HEK293 (cell line): ENCODE data around the gene NAP1L4.

Source experiments
- CTCF ChIA-PET: fragments of 350-600 bp; formaldehyde crosslinking; extraction: SDS; loops from one replicate; lab custom pipeline; 2021; ENCODE audit warnings: antibody characterized with exemption; lab: Yijun Ruan, JAX
- POLR2A ChIA-PET: fragments of 300-600 bp; formaldehyde crosslinking; extraction: SDS; loops from one replicate; lab custom pipeline; 2020; ENCODE audit warnings: antibody characterized with exemption, inconsistent platforms; lab: Yijun Ruan, JAX
- H3K27ac ChIP-seq: fragments of 200-500 bp; sonication (Bioruptor generic); 2 replicates; pipeline ENCODE4 v1.5.1; 2014; ENCODE audit warnings: low read depth, low read length, control low read depth, inconsistent platforms; ENCODE audit errors: extremely low read depth
- H3K36me3 ChIP-seq, 2 experiments: fragments of 200-500 bp in 1 of 2; sonication (Bioruptor generic) in 1 of 2; 1 replicate in 1 of 2; 2 replicates in 1 of 2; pipeline ENCODE4 v1.5.1; 2014 to 2017; ENCODE audit warnings: inconsistent platforms in 2 of 2, low read length in 2 of 2; ENCODE audit not compliant: control insufficient read depth in 2 of 2, insufficient read depth in 1 of 2
- H3K4me1 ChIP-seq: fragments of 200-500 bp; sonication (Bioruptor generic); 2 replicates; pipeline ENCODE4 v1.5.1; 2014; ENCODE audit warnings: mild to moderate bottlenecking, low read length, inconsistent platforms; ENCODE audit not compliant: control insufficient read depth, insufficient read depth
- H3K4me3 ChIP-seq: 2 replicates; pipeline ENCODE4 v1.5.1; 2011; ENCODE audit warnings: low read depth, mild to moderate bottlenecking, control low read depth, low read length, moderate library complexity
- H3K9me3 ChIP-seq: fragments of 200-500 bp; sonication (Bioruptor generic); 2 replicates; pipeline ENCODE4 v1.5.1; 2014; ENCODE audit warnings: low read depth, low read length, inconsistent platforms; ENCODE audit not compliant: control insufficient read depth, insufficient read depth
- KLF16 ChIP-seq: fragments of 450-650 bp; formaldehyde crosslinking; IDR thresholded peaks from 2 replicates; pipeline ENCODE4 v1.5.1; 2017; ENCODE audit warnings: missing biosample characterization, missing genetic modification characterization
- MYNN ChIP-seq: fragments of 450-650 bp; formaldehyde crosslinking; IDR thresholded peaks from 2 replicates; pipeline ENCODE4 v1.5.1; 2016; ENCODE audit warnings: missing biosample characterization, missing genetic modification characterization, borderline replicate concordance
- SCRT2 ChIP-seq: fragments of 450-650 bp; formaldehyde crosslinking; IDR thresholded peaks from 2 replicates; pipeline ENCODE4 v1.5.1; 2016; ENCODE audit warnings: missing biosample characterization, missing genetic modification characterization
- SP7 ChIP-seq: fragments of 450-650 bp; formaldehyde crosslinking; IDR thresholded peaks from 2 replicates; pipeline ENCODE4 v1.5.1; 2016; ENCODE audit warnings: missing biosample characterization, missing genetic modification characterization
- ZNF10 ChIP-seq: fragments of 450-650 bp; formaldehyde crosslinking; IDR thresholded peaks from 2 replicates; pipeline ENCODE4 v1.5.1; 2017; ENCODE audit warnings: missing biosample characterization, missing genetic modification characterization
- ZNF112 ChIP-seq: fragments of 450-650 bp; formaldehyde crosslinking; IDR thresholded peaks from 2 replicates; pipeline ENCODE4 v1.5.0; 2017; ENCODE audit warnings: missing biosample characterization, missing genetic modification characterization
- ZNF121 ChIP-seq: fragments of 450-650 bp; formaldehyde crosslinking; IDR thresholded peaks from 2 replicates; pipeline ENCODE4 v1.5.1; 2016; ENCODE audit warnings: missing biosample characterization, missing genetic modification characterization
- ZNF16 ChIP-seq: fragments of 450-650 bp; formaldehyde crosslinking; IDR thresholded peaks from 2 replicates; pipeline ENCODE4 v1.5.1; 2016; ENCODE audit warnings: low read depth, missing biosample characterization, missing genetic modification characterization
- ZNF175 ChIP-seq: fragments of 450-650 bp; formaldehyde crosslinking; IDR thresholded peaks from 2 replicates; pipeline ENCODE4 v1.5.1; 2016; ENCODE audit warnings: missing biosample characterization, missing genetic modification characterization
- ZNF239 ChIP-seq: fragments of 450-650 bp; formaldehyde crosslinking; IDR thresholded peaks from 2 replicates; pipeline ENCODE4 v1.5.1; 2016; ENCODE audit warnings: missing biosample characterization, missing genetic modification characterization
- ZNF266 ChIP-seq: fragments of 450-650 bp; formaldehyde crosslinking; IDR thresholded peaks from 2 replicates; pipeline ENCODE4 v1.5.1; 2016; ENCODE audit warnings: missing biosample characterization, missing genetic modification characterization, low read depth
- ZNF391 ChIP-seq: fragments of 450-650 bp; formaldehyde crosslinking; IDR thresholded peaks from 2 replicates; pipeline ENCODE4 v1.5.1; 2016; ENCODE audit warnings: low read depth, missing biosample characterization, missing genetic modification characterization, borderline replicate concordance
- ZNF514 ChIP-seq: fragments of 450-650 bp; formaldehyde crosslinking; IDR thresholded peaks from 2 replicates; pipeline ENCODE4 v1.5.1; 2016; ENCODE audit warnings: missing biosample characterization, missing genetic modification characterization
- ZNF621 ChIP-seq: fragments of 450-650 bp; formaldehyde crosslinking; IDR thresholded peaks from 2 replicates; pipeline ENCODE4 v1.5.1; 2017; ENCODE audit warnings: missing biosample characterization, missing genetic modification characterization
- ZNF626 ChIP-seq: fragments of 450-650 bp; sonication (Bioruptor Pico); formaldehyde crosslinking; IDR thresholded peaks from 2 replicates; pipeline ENCODE4 v1.5.1; 2018; ENCODE audit warnings: missing biosample characterization, missing genetic modification characterization, inconsistent platforms
- ZNF629 ChIP-seq: fragments of 450-650 bp; formaldehyde crosslinking; IDR thresholded peaks from 2 replicates; pipeline ENCODE4 v1.5.1; 2017; ENCODE audit warnings: missing biosample characterization, missing genetic modification characterization
- ZNF677 ChIP-seq: fragments of 450-650 bp; IDR thresholded peaks from 2 replicates; pipeline ENCODE4 v1.5.0; 2018; ENCODE audit warnings: missing biosample characterization, mild to moderate bottlenecking, missing genetic modification characterization, moderate library complexity
- ZSCAN16 ChIP-seq: fragments of 450-650 bp; formaldehyde crosslinking; IDR thresholded peaks from 2 replicates; pipeline ENCODE4 v1.5.1; 2016; ENCODE audit warnings: missing biosample characterization, missing genetic modification characterization
- TF ChIP-seq, protein P1 (sequence below): fragments of 450-650 bp; formaldehyde crosslinking; IDR thresholded peaks from 2 replicates; pipeline ENCODE4; 2016; ENCODE audit warnings: missing biosample characterization, missing genetic modification characterization

NAP1L4 gene

DNA sequence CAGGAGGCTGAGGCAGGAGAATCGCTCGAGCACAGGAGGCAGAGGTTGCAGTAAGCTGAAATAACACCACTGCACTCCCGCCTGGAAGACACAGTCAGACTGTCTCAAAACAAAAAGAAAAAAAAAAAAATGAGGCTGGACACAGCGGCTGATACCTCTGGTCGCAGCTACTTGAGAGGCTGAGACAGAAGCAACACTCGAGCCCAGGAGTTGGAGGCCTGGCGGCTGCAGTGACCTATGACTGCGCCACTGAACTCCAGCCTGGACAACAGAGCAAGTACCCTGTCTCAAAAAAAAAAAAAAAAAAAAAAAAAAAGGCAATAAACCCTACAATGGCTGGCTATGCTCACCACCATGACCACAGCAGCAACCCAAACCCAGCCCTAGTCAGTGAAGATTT lies 11.0 kb downstream of the NAP1L4 start:
- Histone ChIP-seq H3K4me1 (no peaks in the 10 kb centered on the region), H3K9me3 (no peaks in the 10 kb centered on the region), H3K27ac (no peak overlapping the region), H3K4me3 (no peak overlapping the region), H3K36me3 (peaks cover 0 to 44% of the 10 kb centered on the region in 2 experiments; a peak in 1 of 3 replicates)
- no peak for TF ChIP-seq KLF16 (tag by site-specific recombination)
- no peak for TF ChIP-seq ZNF266 (tag by site-specific recombination)
- TF ChIP-seq, protein P1, sequence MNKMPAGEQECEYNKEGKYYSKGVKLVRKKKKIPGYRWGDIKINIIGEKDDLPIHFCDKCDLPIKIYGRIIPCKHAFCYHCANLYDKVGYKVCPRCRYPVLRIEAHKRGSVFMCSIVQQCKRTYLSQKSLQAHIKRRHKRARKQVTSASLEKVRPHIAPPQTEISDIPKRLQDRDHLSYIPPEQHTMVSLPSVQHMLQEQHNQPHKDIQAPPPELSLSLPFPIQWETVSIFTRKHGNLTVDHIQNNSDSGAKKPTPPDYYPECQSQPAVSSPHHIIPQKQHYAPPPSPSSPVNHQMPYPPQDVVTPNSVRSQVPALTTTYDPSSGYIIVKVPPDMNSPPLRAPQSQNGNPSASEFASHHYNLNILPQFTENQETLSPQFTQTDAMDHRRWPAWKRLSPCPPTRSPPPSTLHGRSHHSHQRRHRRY (tag by site-specific recombination) = no peak
- TF ChIP-seq ZNF514 = no peak
- TF ChIP-seq ZNF621 = no peak
- no peak for TF ChIP-seq SCRT2 (tag by site-specific recombination)
- no peak for TF ChIP-seq ZNF629 (tag by site-specific recombination)
- TF ChIP-seq SP7 (tag by site-specific recombination) = no peak
- ChIA-PET CTCF (interaction anchor here (0.9 to 1.4 kb wide), 3 partner anchors 9 to 449 kb away, joined by 3 to 4 read pairs (median 4); no protein-coding TSS in a partner anchor), POLR2A (interaction anchor here (0.7 to 2.0 kb wide), 3 partner anchors 10 to 65 kb away, joined by 3 to 15 read pairs (median 3); partner anchors contain the start of gene NAP1L4)

DNA sequence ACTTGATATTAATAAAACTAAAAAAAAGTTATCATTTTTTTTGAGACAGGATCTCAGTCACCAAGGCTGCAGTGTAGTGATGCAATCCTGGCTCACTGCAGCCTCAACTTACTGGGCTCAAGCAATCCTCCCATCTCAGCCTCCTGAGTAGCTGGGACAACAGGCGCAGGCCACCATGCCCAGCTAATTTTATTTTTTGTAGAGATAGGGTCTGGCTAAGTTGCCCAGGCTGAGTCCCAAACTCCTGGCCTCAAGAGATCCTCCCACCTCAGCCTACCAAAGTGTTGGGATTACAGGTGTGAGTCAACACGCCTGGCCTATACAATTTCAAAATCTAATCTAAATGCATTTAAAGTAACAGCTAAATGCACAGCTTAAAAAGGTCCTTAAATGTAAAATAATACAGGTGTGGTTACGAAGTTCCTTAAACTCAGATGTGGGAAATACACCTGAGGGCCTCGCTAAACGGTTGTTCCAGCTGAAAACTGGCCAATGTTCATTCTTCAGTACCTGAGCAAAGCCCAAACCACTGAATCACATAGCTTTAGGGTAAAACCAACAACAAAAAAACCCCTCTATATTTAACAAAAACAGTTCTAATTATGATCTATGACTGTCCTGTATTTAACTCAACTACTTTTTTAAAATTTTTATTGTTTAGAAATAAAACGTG lies 11.8 kb downstream of the NAP1L4 start:
- Histone ChIP-seq H3K27ac (no peak overlapping the region), H3K4me1 (no peaks in the 10 kb centered on the region), H3K4me3 (no peak overlapping the region), H3K9me3 (no peaks in the 10 kb centered on the region), H3K36me3 (peaks cover 2 to 51% of the 10 kb centered on the region in 2 experiments; a peak in 2 of 3 replicates)
- ChIA-PET POLR2A (interaction anchor here (0.7 to 2.0 kb wide), 3 partner anchors 10 to 66 kb away, joined by 3 to 15 read pairs (median 3); partner anchors contain the start of gene NAP1L4), CTCF (interaction anchor here (1.1 to 1.4 kb wide), 2 partner anchors 10 to 448 kb away, joined by 3 to 4 read pairs; no protein-coding TSS in a partner anchor)
- TF ChIP-seq ZNF121 = peak; percentile 71
- no peak for TF ChIP-seq ZNF391 (tag by site-specific recombination)

DNA sequence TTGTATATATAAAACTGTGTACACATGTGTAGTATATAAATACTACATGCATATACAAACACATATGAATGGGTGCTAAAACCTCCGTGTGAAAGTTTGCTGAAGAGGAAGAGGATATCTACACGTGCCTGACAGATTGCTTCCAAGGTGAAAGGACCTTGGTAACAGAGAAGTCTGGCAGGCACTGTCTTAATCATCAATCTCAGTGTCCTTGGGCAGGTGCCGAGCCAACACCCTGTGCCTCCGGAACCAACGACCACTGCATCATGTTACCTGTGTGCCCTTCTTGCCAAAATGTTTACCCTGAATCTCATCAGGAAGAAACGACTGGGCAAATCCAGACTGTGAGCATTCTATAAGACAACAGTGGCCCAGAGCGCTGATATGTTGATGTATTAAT lies 15.0 kb downstream of the NAP1L4 start:
- ChIA-PET POLR2A (no interaction called here), CTCF (interaction anchor here (1.3 kb wide), 1 partner anchor 15 kb away, joined by 3 read pairs; the partner anchor contains the start of gene NAP1L4)
- Histone ChIP-seq H3K27ac (no peak overlapping the region), H3K4me3 (no peak overlapping the region)
- no peak for TF ChIP-seq ZNF175
- TF ChIP-seq ZNF677 (tag by site-specific recombination) = no peak
- TF ChIP-seq ZSCAN16 (tag by site-specific recombination) = no peak
- TF ChIP-seq ZNF239 (tag by site-specific recombination) = no peak
- TF ChIP-seq ZNF112 (tag by site-specific recombination) = no peak
- TF ChIP-seq MYNN = no peak
- TF ChIP-seq, all 188 proteins: peak for 0
- H3K9me3 ChIP-seq = no peaks in the 10 kb centered on the region
- no peaks in the 10 kb centered on the region for H3K4me1 ChIP-seq
- H3K36me3 ChIP-seq = peaks cover 10 to 73% of the 10 kb centered on the region in 2 experiments; a peak in 2 of 3 replicates

DNA sequence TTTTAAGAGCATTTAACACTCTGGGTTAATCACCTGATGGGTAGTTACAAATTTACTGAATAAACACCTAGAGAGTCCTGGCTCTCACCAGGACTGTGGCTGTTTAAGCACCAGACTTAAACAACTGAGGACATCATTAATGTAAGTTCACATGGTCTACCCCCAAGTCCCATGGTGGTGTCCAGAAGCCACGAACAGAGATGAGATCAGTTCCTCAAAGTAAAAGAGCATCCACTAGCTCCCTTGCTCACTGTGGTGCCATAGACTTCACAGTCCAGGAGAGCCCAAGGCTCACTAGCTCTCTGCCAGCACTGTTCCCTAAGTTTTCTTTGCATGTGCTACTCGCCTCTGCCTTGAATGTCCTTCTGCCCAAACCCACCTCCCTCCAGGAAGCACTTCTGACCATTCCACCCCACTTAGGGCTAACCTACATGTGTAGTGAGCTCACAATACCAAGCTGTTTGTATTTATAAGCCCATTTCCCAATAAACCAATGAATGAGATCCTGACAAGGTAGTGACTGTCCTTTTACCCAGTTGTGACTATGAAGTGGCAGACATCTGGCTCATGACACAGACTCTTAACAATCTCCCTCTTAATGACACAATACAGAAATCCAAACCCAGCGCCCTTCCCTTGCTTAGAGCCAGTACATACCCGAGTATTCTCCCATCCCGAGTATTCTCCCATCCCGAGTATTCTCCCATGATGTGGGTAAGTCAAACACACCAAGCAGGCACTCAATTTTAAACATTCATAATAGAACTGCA lies 15.7 kb downstream of the NAP1L4 start:
- ChIA-PET POLR2A (no interaction called here), CTCF (interaction anchor here (0.6 to 2.1 kb wide), 6 partner anchors 10 to 115 kb away, joined by 3 to 17 read pairs (median 4); partner anchors contain the start of gene NAP1L4)
- no peak for TF ChIP-seq ZNF16
- TF ChIP-seq ZNF626 (tag by site-specific recombination) = no peak
- TF ChIP-seq ZNF10 = no peak
- Histone ChIP-seq H3K36me3 (peaks cover 13 to 80% of the 10 kb centered on the region in 2 experiments), H3K27ac (no peak overlapping the region), H3K9me3 (no peaks in the 10 kb centered on the region), H3K4me3 (no peak overlapping the region), H3K4me1 (no peaks in the 10 kb centered on the region)
